Sigmoid colon (tissue), 7 donors: ENCODE measurements around the gene ITLN2. TPM values are rescaled to one million over a fixed set of nuclear protein-coding genes. Genes with fewer than 3 reads are reported as not detected.
"Not testable (repeated sequence)": the region's sequence is repeated elsewhere in the genome, so short reads cannot be mapped to it uniquely, and the experiment has no call there.

Experiments used
- DNase-seq: peaks from one replicate; pipeline ENCODE4 v3.0.0-alpha.2; 2019
- H3K27ac ChIP-seq, 4 donors: fragments of 200-600 bp; sonication (generic); one replicate each; pipeline ENCODE4 v1.5.1; 2016 to 2019; ENCODE audit warnings: mild to moderate bottlenecking in 1 of 4
- H3K27me3 ChIP-seq, 3 donors: fragments of 200-600 bp; sonication (generic); one replicate each; pipeline ENCODE4 v1.5.1; 2019; ENCODE audit warnings: mild to moderate bottlenecking in 1 of 3
- H3K36me3 ChIP-seq, 4 donors: fragments of 200-600 bp; sonication (generic); one replicate each; pipeline ENCODE4 v1.5.1; 2016 to 2019
- H3K4me1 ChIP-seq, 4 donors: fragments of 200-600 bp; sonication (generic); one replicate each; pipeline ENCODE4 v1.5.1; 2017 to 2019
- H3K4me3 ChIP-seq, 4 donors: fragments of 200-600 bp; sonication (generic); one replicate each; pipeline ENCODE4 v1.5.1; 2017 to 2019; ENCODE audit warnings: mild to moderate bottlenecking in 2 of 4, moderate library complexity in 1 of 4
- H3K9me3 ChIP-seq, 4 donors: fragments of 200-600 bp in 3 of 4; sonication (generic) in 3 of 4; one replicate each; pipeline versions ENCODE4 v1.5.1 to v1.6.1; 2013 to 2019
- CTCF ChIP-seq, 4 experiments: fragments of 450-650 bp in 3 of 4; fragments of 200-600 bp in 1 of 4; IDR thresholded peaks; one replicate each; pipeline ENCODE4 v1.5.1; 2016 to 2019; ENCODE audit warnings: antibody characterized with exemption in 4 of 4, mild to moderate bottlenecking in 3 of 4, moderate library complexity in 2 of 4
- EP300 ChIP-seq, 4 donors: sonication (generic); formaldehyde crosslinking; IDR thresholded peaks; one replicate each; pipeline ENCODE4 v1.6.1; 2017; ENCODE audit warnings: antibody characterized with exemption in 4 of 4
- POLR2A ChIP-seq, 2 donors: fragments of 450-650 bp; IDR thresholded peaks; one replicate each; pipeline ENCODE4 v1.6.1; 2016; ENCODE audit warnings: antibody characterized with exemption in 2 of 2, mild to moderate bottlenecking in 2 of 2, moderate library complexity in 2 of 2
- POLR2AphosphoS5 ChIP-seq, 4 donors: sonication (generic); formaldehyde crosslinking; IDR thresholded peaks; one replicate each; pipeline ENCODE4 v1.6.1; 2017; ENCODE audit warnings: antibody characterized with exemption in 4 of 4
- WGBS, 2 donors: extraction: QIAGEN DNeasy Blood & Tissue Kit; methylation state at CpG; one replicate each; pipeline ENCODE4 v1.1.7; 2013; 5-methylcytosine and 5-hydroxymethylcytosine counted together
- intact Hi-C: fragments of 100-400 bp; cut with DNase I; formaldehyde crosslinking; loops from one replicate; pipeline ENCODE4 v1.15.1; 2023
- polyA plus RNA-seq, 3 donors: library from polyadenylated mRNA; stranded (reverse); fragments of 200-250 nt; gene quantifications; one replicate each; pipeline ENCODE4 v1.2.3, GENCODE V29; 2013
- total RNA-seq, 4 donors: library from RNA; depleted of rRNA; stranded (reverse); fragments of >200 nt; gene quantifications; one replicate each; pipeline ENCODE4 v1.1.0, GENCODE V29; 2016
- donor health status: healthy with polysubstance abuse.
- donor health status: Bipolar disorder and iron deficiency.
- donor health status: healthy.

ITLN2 gene
- total and polyA plus RNA-seq, 7 donors, result 0.12 TPM; not detected in 6

DNA sequence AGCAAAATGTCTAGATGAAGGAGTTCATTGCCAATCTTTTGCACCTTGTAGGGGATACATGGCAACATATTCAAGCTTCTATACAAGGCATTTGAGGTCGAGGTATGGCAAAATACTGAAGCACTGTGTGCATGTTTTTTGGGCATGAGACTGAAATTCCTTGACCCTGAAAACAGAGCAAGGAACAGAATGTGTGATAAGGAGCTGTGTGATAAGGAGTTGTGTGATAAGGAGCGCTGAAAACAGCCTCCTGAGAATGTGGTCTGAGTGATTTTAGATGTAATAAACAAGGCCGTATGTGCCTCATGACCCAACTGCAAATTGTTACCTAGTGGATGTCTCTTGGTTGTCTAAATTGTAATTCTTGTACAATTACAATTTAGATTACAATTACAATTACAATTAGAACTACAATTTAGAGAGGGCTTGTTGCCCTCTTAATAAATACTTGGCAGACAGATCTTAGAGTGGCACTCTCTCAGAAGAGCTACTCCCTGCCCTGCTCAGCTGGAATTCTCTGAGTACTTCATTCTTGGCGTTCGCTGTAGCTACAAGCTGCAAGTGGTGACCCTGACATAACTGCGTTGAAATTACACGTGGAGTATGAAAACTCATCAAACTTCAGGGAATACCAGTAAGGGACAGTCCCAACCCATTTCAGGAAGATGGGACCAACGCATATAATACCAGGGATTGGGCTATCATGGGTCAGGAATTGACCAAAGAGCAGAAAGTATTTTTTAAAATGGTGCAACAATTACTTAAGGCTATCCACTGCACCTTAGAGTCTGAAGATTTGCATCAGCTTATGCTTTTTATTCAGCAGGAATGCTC lies 49.6 kb downstream of the ITLN2 start:
- WGBS, 2 donors, result 75 to 88% methylated on average over 8 of the region's 8 CpGs
- no peaks in the 10 kb centered on the region for H3K27me3 ChIP-seq
- H3K4me3 ChIP-seq, result no peak overlapping the region
- no peak for DNase-seq
- no peaks in the 10 kb centered on the region for H3K4me1 ChIP-seq
- TF ChIP-seq EP300 (IDR thresholded peaks at IDR 0.05) (no peak), POLR2AphosphoS5 (IDR thresholded peaks at IDR 0.05) (no peak), POLR2A (IDR thresholded peaks at IDR 0.05) (no peak), CTCF (IDR thresholded peaks at IDR 0.05) (no peak)
- H3K9me3 ChIP-seq, result peaks cover 0 to 5% (median 0%) of the 10 kb centered on the region in 4 donors
- intact Hi-C loops, result no loop called here
- no peaks in the 10 kb centered on the region for H3K36me3 ChIP-seq
- H3K27ac ChIP-seq, result no peak overlapping the region

GRCh38 chr1:160902251-160902650 lies 52.4 kb downstream of the ITLN2 start:
- H3K27ac ChIP-seq, H3K4me1 ChIP-seq, H3K9me3 ChIP-seq, DNase-seq, H3K4me3 ChIP-seq, H3K27me3 ChIP-seq, intact Hi-C loops, H3K36me3 ChIP-seq: not testable (repeated sequence)
- 72 to 84% methylated on average over 1 of the region's 1 CpG for WGBS, 2 donors

GRCh38 chr1:160901768-160902167 lies 52.8 kb downstream of the ITLN2 start:
- no peaks in the 10 kb centered on the region for H3K36me3 ChIP-seq
- no peak for TF ChIP-seq POLR2AphosphoS5 (IDR thresholded peaks at IDR 0.05)
- no peak for TF ChIP-seq POLR2A (IDR thresholded peaks at IDR 0.05)
- TF ChIP-seq EP300 (IDR thresholded peaks at IDR 0.05), result no peak
- TF ChIP-seq CTCF (IDR thresholded peaks at IDR 0.05), result no peak
- H3K27ac ChIP-seq, result no peak overlapping the region
- H3K4me3 ChIP-seq, result no peak overlapping the region
- WGBS, 2 donors, result 86 to 93% methylated on average over 2 of the region's 2 CpGs
- no peaks in the 10 kb centered on the region for H3K4me1 ChIP-seq
- H3K27me3 ChIP-seq, result no peaks in the 10 kb centered on the region
- no peak for DNase-seq
- peaks cover 0 to 5% (median 0%) of the 10 kb centered on the region in 4 donors for H3K9me3 ChIP-seq
- intact Hi-C loops, result no loop called here

DNA sequence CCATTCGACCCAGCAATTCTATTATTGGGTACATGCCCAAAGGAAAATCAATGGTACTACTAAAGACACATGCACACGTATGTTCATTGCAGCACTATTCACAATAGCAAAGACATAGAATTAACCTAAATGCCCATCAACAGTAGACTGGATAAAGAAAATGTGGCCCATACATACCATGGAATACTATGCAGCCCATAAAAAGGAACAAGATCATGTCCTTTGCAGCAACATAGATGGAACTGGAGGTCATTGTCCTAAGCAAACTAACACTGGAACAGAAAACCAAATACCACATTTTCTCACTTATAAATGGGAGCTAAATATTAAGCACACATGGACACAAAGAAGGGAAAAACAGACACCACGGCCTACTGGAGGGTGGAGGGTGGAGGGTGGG lies 53.9 kb downstream of the ITLN2 start:
- H3K9me3 ChIP-seq, DNase-seq, H3K4me1 ChIP-seq, H3K27me3 ChIP-seq, intact Hi-C loops, H3K27ac ChIP-seq, H3K4me3 ChIP-seq, H3K36me3 ChIP-seq: not testable (repeated sequence)
- WGBS, 2 donors, result 66 to 93% methylated on average over 3 of the region's 3 CpGs

Other genes starting within 250 kb of the ITLN2 start
- gene CD48, start 243.0 kb downstream of the ITLN2 start, total RNA-seq, result 1 to 10 TPM; 2.9 to 4.5 (median 3.6) TPM
- 100 to 1,000 TPM in 1 of 3 donors, 10 to 100 TPM in 2; 15.6 to 112 (median 23.1) TPM for gene CD48, start 243.0 kb downstream of the ITLN2 start, polyA plus RNA-seq
- under 1 TPM in 3 of 4 donors, not detected in 1; 0.16 to 0.83 (median 0.41) TPM for gene SLAMF7, start 215.6 kb downstream of the ITLN2 start, total RNA-seq
- gene SLAMF7, start 215.6 kb downstream of the ITLN2 start, polyA plus RNA-seq, result 10 to 100 TPM in 2 of 3 donors, 1 to 10 TPM in 1; 3.6 to 31.0 (median 11.4) TPM
- under 1 TPM in 3 of 4 donors, not detected in 1; under 0.01 to 0.36 (median 0.16) TPM for gene LY9, start 158.6 kb downstream of the ITLN2 start, total RNA-seq
- 10 to 100 TPM in 1 of 3 donors, under 1 TPM in 1, not detected in 1; 0.23 to 12.8 TPM for gene LY9, start 158.6 kb downstream of the ITLN2 start, polyA plus RNA-seq
- under 1 TPM in 3 of 4 donors, not detected in 1; 0.16 to 0.36 (median 0.27) TPM for gene CD244, start 91.9 kb downstream of the ITLN2 start, total RNA-seq
- 1 to 10 TPM in 2 of 3 donors, not detected in 1; 1.0 to 1.8 TPM for gene CD244, start 91.9 kb downstream of the ITLN2 start, polyA plus RNA-seq
- under 1 TPM in 2 of 4 donors, not detected in 2; 0.66 to 0.71 TPM for gene ITLN1, start 69.6 kb downstream of the ITLN2 start, total RNA-seq
- gene ITLN1, start 69.6 kb downstream of the ITLN2 start, polyA plus RNA-seq, result 100 to 1,000 TPM; 175 to 478 (median 284) TPM
- 10 to 100 TPM in 1 of 4 donors, 1 to 10 TPM in 3; 2.7 to 30.5 (median 5.9) TPM for gene F11R, start 66.3 kb upstream of the ITLN2 start, total RNA-seq
- gene F11R, start 66.3 kb upstream of the ITLN2 start, polyA plus RNA-seq, result 10 to 100 TPM; 15.6 to 96.7 (median 34.0) TPM
- 10 to 100 TPM; 10.5 to 46.4 (median 27.8) TPM for gene TSTD1, start 84.2 kb upstream of the ITLN2 start, total RNA-seq
- gene TSTD1, start 84.2 kb upstream of the ITLN2 start, polyA plus RNA-seq, result 100 to 1,000 TPM; 115 to 609 (median 268) TPM
- 10 to 100 TPM; 54.8 to 76.2 (median 62.5) TPM for gene USF1, start 91.2 kb upstream of the ITLN2 start, total RNA-seq
- gene USF1, start 91.2 kb upstream of the ITLN2 start, polyA plus RNA-seq, result 10 to 100 TPM; 25.8 to 84.6 (median 42.5) TPM
- gene ARHGAP30, start 115.1 kb upstream of the ITLN2 start, total RNA-seq, result 1 to 10 TPM; 4.4 to 7.7 (median 6.6) TPM
- 10 to 100 TPM in 1 of 3 donors, 1 to 10 TPM in 2; 4.8 to 37.8 (median 4.9) TPM for gene ARHGAP30, start 115.1 kb upstream of the ITLN2 start, polyA plus RNA-seq
- gene NECTIN4, start 134.7 kb upstream of the ITLN2 start, total RNA-seq, result not detected
- 1 to 10 TPM in 2 of 3 donors, not detected in 1; 1.2 to 2.8 TPM for gene NECTIN4, start 134.7 kb upstream of the ITLN2 start, polyA plus RNA-seq
- gene KLHDC9, start 143.6 kb upstream of the ITLN2 start, total RNA-seq, result 10 to 100 TPM in 2 of 4 donors, 1 to 10 TPM in 2; 5.8 to 14.1 (median 10.8) TPM
- gene KLHDC9, start 143.6 kb upstream of the ITLN2 start, polyA plus RNA-seq, result 10 to 100 TPM in 1 of 3 donors, 1 to 10 TPM in 2; 4.7 to 11.1 (median 9.6) TPM
- gene PFDN2, start 163.2 kb upstream of the ITLN2 start, total RNA-seq, result 10 to 100 TPM; 40.7 to 63.4 (median 45.9) TPM
- 100 to 1,000 TPM in 2 of 3 donors, 10 to 100 TPM in 1; 82.3 to 115 (median 104) TPM for gene PFDN2, start 163.2 kb upstream of the ITLN2 start, polyA plus RNA-seq
- 10 to 100 TPM; 24.4 to 39.6 (median 33.1) TPM for gene NIT1, start 163.3 kb upstream of the ITLN2 start, total RNA-seq
- 10 to 100 TPM; 46.8 to 66.6 (median 66.5) TPM for gene NIT1, start 163.3 kb upstream of the ITLN2 start, polyA plus RNA-seq
- gene DEDD, start 177.9 kb upstream of the ITLN2 start, total RNA-seq, result 10 to 100 TPM; 27.7 to 34.2 (median 30.2) TPM
- 10 to 100 TPM; 24.0 to 30.6 (median 30.5) TPM for gene DEDD, start 177.9 kb upstream of the ITLN2 start, polyA plus RNA-seq
- 10 to 100 TPM; 49.0 to 77.8 (median 70.3) TPM for gene UFC1, start 199.2 kb upstream of the ITLN2 start, total RNA-seq
- 100 to 1,000 TPM; 129 to 249 (median 232) TPM for gene UFC1, start 199.2 kb upstream of the ITLN2 start, polyA plus RNA-seq
- gene USP21, start 204.7 kb upstream of the ITLN2 start, total RNA-seq, result 10 to 100 TPM; 11.4 to 24.1 (median 13.1) TPM
- gene USP21, start 204.7 kb upstream of the ITLN2 start, polyA plus RNA-seq, result 10 to 100 TPM; 16.2 to 22.2 (median 17.3) TPM
- gene PPOX, start 211.6 kb upstream of the ITLN2 start, total RNA-seq, result 10 to 100 TPM; 16.6 to 30.9 (median 21.3) TPM
- gene PPOX, start 211.6 kb upstream of the ITLN2 start, polyA plus RNA-seq, result 10 to 100 TPM in 2 of 3 donors, 1 to 10 TPM in 1; 7.4 to 17.7 (median 16.2) TPM
- 10 to 100 TPM; 10.7 to 19.3 (median 14.8) TPM for gene B4GALT3, start 222.7 kb upstream of the ITLN2 start, total RNA-seq
- gene B4GALT3, start 222.7 kb upstream of the ITLN2 start, polyA plus RNA-seq, result 10 to 100 TPM; 13.4 to 33.4 (median 16.8) TPM
- 10 to 100 TPM in 2 of 4 donors, 1 to 10 TPM in 2; 6.4 to 78.2 (median 10.8) TPM for gene ADAMTS4, start 244.2 kb upstream of the ITLN2 start, total RNA-seq
- gene ADAMTS4, start 244.2 kb upstream of the ITLN2 start, polyA plus RNA-seq, result 1 to 10 TPM in 1 of 3 donors, under 1 TPM in 2; 0.23 to 4.5 (median 0.60) TPM
- 100 to 1,000 TPM in 1 of 4 donors, 10 to 100 TPM in 3; 79.6 to 113 (median 92.6) TPM for gene NDUFS2, start 247.6 kb upstream of the ITLN2 start, total RNA-seq
- 100 to 1,000 TPM; 113 to 194 (median 123) TPM for gene NDUFS2, start 247.6 kb upstream of the ITLN2 start, polyA plus RNA-seq